ENCODE measurements around the gene TRIOBP.

TRIOBP gene

DNA sequence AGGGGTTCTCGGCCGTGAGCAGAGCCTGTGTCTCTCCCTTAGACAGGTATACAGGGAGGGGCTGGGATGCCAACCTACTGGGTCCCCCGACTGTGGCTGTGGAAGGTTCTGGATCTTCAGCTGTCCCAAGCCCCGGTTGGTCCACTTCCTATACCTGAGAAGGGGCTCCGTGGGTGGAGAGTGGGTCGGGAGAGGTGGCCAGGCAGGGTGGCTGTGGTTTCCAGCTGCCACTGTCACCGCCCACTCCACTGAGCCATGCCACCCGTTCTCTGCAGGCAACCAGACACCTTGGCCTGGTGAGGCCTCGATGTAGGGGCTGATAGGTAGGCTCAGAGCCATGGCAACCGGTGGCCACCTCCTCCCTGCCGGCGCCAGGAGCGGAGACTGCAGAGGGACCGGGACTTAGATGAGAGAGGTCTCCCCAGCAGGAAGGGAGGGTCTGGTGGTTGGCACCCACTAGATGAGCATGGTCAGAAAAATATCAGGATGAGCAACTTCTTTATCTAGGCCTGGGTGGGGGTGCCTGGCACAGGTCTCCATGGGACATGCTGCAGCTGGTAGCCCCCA is 53.8 kb downstream of the TRIOBP start:
- no peak for DNase-seq

- no peak for DNase-seq
Measured at GRCh38 chr22:37751449-37752188, 54.8 kb downstream of the TRIOBP start.

GRCh38 chr22:37752189-37753087 is 55.6 kb downstream of the TRIOBP start:
- DNase-seq, result peak; percentile 14 to 28

- DNase-seq, result no peak
Measured at GRCh38 chr22:37753746-37754145, 56.9 kb downstream of the TRIOBP start.

- no peak for DNase-seq
Measured at GRCh38 chr22:37757663-37758062, 60.8 kb downstream of the TRIOBP start.

- no peak for DNase-seq
Measured at GRCh38 chr22:37758694-37759093, 61.8 kb downstream of the TRIOBP start.

- no peak for DNase-seq
Measured at GRCh38 chr22:37759281-37759680, 62.4 kb downstream of the TRIOBP start.

GRCh38 chr22:37760152-37760551 is 63.3 kb downstream of the TRIOBP start:
- DNase-seq, result no peak

GRCh38 chr22:37762389-37762836 is 65.6 kb downstream of the TRIOBP start:
- DNase-seq, result no peak

GRCh38 chr22:37763012-37763411 is 66.2 kb downstream of the TRIOBP start:
- no peak for DNase-seq

GRCh38 chr22:37763652-37764051 is 66.8 kb downstream of the TRIOBP start:
- no peak for DNase-seq

DNA sequence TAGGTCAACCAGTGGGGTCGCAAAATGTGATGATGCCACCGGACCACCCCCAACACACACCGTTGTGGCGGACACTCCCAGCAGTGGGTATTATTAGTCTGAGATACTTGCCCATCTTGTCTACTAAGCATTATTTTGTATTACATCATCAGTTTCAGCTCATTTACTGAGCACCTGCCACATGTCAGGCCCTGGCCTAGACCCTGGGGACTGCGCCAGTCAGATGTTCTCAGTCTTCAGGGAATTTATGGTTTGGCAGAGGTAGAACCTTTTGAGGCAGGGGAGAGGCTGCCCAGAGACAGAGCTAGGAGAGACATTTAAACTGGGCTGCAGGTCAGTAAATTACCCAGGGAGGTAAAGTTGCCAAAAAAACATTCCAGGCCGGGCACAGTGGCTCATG is 67.8 kb downstream of the TRIOBP start:
- no peak for DNase-seq

DNA sequence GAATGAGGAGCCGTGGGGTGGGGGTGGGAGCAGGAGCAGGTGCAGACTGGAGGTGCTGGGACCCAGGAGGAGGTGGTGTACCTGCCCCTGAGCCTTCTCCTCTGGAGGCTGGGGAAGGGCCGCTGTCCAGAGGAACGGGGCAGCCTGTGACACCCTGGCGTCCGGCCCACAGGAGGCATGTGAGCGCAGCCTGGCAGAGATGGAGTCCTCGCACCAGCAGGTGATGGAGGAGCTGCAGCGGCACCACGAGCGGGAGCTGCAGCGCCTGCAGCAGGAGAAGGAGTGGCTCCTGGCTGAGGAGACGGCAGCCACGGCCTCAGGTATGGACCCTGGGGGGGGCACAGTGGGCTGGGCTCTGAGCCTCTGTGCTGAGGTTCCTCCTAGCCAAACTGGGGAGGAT is 68.7 kb downstream of the TRIOBP start:
- no peak for DNase-seq

GRCh38 chr22:37765953-37766576 is 69.2 kb downstream of the TRIOBP start:
- DNase-seq, result no peak

DNA sequence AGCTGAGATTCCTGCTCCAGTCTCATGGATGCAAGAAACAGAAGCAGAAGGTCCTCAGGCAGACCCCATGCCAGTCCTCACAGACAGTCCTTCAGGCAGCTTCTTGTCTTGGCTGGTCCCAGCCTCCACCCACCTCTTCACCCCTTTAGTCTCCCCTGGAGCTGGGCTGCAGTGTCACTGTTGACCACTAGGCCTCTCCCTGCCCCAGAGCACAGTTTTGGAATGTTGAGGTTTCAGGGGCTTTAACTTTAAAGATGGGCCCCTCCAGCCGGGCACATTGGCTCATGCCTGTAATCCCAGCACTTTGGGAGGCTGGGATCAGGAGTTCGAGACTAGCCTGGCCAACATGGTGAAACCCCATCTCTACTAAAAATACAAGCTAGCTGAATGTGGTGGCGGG is 71.4 kb downstream of the TRIOBP start:
- no peak for DNase-seq

- DNase-seq, result no peak
Measured at GRCh38 chr22:37769056-37769455, 72.2 kb downstream of the TRIOBP start.

DNA sequence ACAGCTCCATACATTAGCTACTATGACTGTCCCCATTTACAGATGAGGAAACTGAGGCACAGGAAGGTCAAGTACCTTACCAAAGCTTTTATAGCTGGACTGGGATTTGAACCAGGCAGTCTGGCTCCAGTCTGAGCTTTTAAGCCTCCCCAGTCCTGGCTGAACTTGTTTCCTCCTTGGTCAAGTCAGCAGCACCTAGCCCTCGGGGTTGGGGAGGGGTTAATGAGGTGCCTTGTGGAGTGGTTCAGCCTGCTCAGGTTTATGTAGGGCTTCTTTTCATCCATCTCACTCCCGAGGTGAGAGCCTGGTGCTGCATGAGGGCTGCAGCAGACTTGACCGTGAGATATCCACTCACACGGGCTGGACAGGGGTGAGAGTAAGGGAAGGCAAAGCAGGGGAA is 74.2 kb downstream of the TRIOBP start:
- DNase-seq, result no peak

- no peak for DNase-seq
Measured at GRCh38 chr22:37771702-37772427, 75.0 kb downstream of the TRIOBP start.

DNA sequence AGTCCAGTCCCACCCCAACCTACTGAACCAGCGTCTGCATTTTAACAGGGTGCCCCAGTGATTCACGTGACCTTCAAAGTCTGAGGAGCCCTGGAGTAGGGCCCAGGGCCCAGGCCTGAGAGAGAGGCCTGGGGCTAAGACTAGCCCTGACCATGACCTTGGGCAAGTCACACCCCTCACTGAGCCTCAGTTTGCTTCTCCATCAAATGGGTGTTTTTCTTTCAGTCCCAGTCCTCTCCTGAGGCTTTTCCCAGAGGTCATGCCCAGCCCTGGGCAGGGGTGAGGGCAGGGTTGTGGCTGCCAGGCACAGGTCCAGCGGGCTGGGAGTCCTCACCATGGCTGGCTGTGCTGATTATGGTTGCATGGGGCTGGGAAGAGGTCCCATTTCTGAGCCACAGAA is 77.9 kb downstream of the TRIOBP start:
- no peak for DNase-seq

- no peak for DNase-seq
Measured at GRCh38 chr22:37775785-37776638, 79.2 kb downstream of the TRIOBP start.

DNA sequence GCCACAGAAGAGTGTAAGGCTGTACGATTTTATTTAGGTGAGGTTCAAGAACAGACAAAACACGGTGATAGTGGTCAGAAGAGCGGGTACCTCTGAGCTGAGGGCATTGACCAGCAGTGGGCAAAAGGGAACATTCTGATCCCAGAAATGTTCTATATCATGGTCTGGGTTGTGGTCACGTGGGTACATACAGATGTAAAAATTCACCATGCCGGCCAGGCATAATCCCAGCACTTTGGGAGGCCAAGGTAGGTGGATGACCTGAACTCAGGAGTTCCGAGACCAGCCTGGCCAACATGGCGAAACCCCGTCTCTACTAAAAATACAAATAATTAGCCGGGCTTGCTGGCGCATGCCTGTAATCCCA is 79.8 kb downstream of the TRIOBP start:
- no peak for DNase-seq
